ENCODE data around the gene NANP. TPM values are rescaled to one million over a fixed set of nuclear protein-coding genes. Genes with fewer than 3 reads are reported as not detected.
"Not testable (repeated sequence)": the region's sequence is repeated elsewhere in the genome, so short reads cannot be mapped to it uniquely, and the experiment has no call there.

Gene NANP
- total RNA-seq, 2 donors from 2014 or later, result 2.6 to 9.6 TPM

- TF ChIP-seq POLR2A (IDR thresholded peaks at IDR 0.05) (no peak), CTCF (IDR thresholded peaks at IDR 0.05) (no peak)
- H3K9me3 ChIP-seq, result no peaks in the 10 kb centered on the region
- ATAC-seq (no peak), DNase-seq (no peak)
- no peak overlapping the region for H3K4me3 ChIP-seq
- H3K27me3 ChIP-seq, result no peaks in the 10 kb centered on the region
- intact Hi-C loops (cut with DNase I), result no loop called here
- H3K4me1 ChIP-seq, result no peaks in the 10 kb centered on the region
- H3K27ac ChIP-seq, result no peak overlapping the region
- no peaks in the 10 kb centered on the region for H3K36me3 ChIP-seq (replicated peaks in 1 of 2; ENCODE audit: insufficient read depth in 1 of 2, low read depth in 2 of 2)
Observed at GRCh38 chr20:25659999-25660398, 36.2 kb upstream of the NANP start.

GRCh38 chr20:25654487-25654886, 30.7 kb upstream of the NANP start:
- H3K4me3 ChIP-seq, result no peak overlapping the region
- no peaks in the 10 kb centered on the region for H3K4me1 ChIP-seq
- intact Hi-C loops (cut with DNase I), result no loop called here
- no peaks in the 10 kb centered on the region for H3K9me3 ChIP-seq
- no peak for TF ChIP-seq CTCF (IDR thresholded peaks at IDR 0.05)
- TF ChIP-seq POLR2A (IDR thresholded peaks at IDR 0.05), result no peak
- H3K27me3 ChIP-seq, result no peaks in the 10 kb centered on the region
- ATAC-seq, result no peak
- H3K27ac ChIP-seq, result no peak overlapping the region
- no peaks in the 10 kb centered on the region for H3K36me3 ChIP-seq (replicated peaks in 1 of 2; ENCODE audit: insufficient read depth in 1 of 2, low read depth in 2 of 2)
- DNase-seq, result no peak

GRCh38 chr20:25652866-25653265, 29.1 kb upstream of the NANP start:
- H3K27ac ChIP-seq; intact Hi-C loops (cut with DNase I); H3K27me3 ChIP-seq; H3K4me1 ChIP-seq; ATAC-seq; H3K9me3 ChIP-seq; DNase-seq; H3K4me3 ChIP-seq; H3K36me3 ChIP-seq (replicated peaks in 1 of 2; ENCODE audit: insufficient read depth in 1 of 2, low read depth in 2 of 2): not testable (repeated sequence)
- WGBS, 2 donors, result 92 to 100% methylated on average over 4 of the region's 4 CpGs

GRCh38 chr20:25644814-25645213, 21.0 kb upstream of the NANP start:
- H3K36me3 ChIP-seq (replicated peaks in 1 of 2; ENCODE audit: insufficient read depth in 1 of 2, low read depth in 2 of 2), result no peaks in the 10 kb centered on the region
- ATAC-seq (no peak), DNase-seq (no peak)
- no peaks in the 10 kb centered on the region for H3K27me3 ChIP-seq
- no peak overlapping the region for H3K4me3 ChIP-seq
- intact Hi-C loops (cut with DNase I), result no loop called here
- TF ChIP-seq POLR2A (IDR thresholded peaks at IDR 0.05) (no peak), CTCF (IDR thresholded peaks at IDR 0.05) (no peak)
- H3K4me1 ChIP-seq, result no peaks in the 10 kb centered on the region
- H3K27ac ChIP-seq, result no peak overlapping the region
- 93 to 98% methylated on average over 3 of the region's 3 CpGs for WGBS, 2 donors
- no peaks in the 10 kb centered on the region for H3K9me3 ChIP-seq

- ATAC-seq (no peak), DNase-seq (no peak)
- Histone ChIP-seq H3K9me3 (no peaks in the 10 kb centered on the region), H3K36me3 (replicated peaks in 1 of 2; ENCODE audit: insufficient read depth in 1 of 2, low read depth in 2 of 2) (no peaks in the 10 kb centered on the region), H3K4me1 (no peaks in the 10 kb centered on the region), H3K27ac (no peak overlapping the region), H3K4me3 (no peak overlapping the region), H3K27me3 (no peaks in the 10 kb centered on the region)
- TF ChIP-seq POLR2A (IDR thresholded peaks at IDR 0.05) (no peak), CTCF (IDR thresholded peaks at IDR 0.05) (no peak)
- intact Hi-C loops (cut with DNase I), result no loop called here
Observed at GRCh38 chr20:25643716-25644115, 19.9 kb upstream of the NANP start.
